Mucosa of descending colon (tissue), 3 donors: ENCODE measurements around the gene RAC3. TPM values are rescaled to one million over a fixed set of nuclear protein-coding genes. Genes with fewer than 3 reads are reported as not detected.
A peak's percentile ranks its signal among the peaks of the same experiment; 100 is the strongest.

Experiments used
- ATAC-seq: fragments of 200-7000 bp; cut with Tn5 transposase; one replicate; pipeline ENCODE4 v1.9.1; 2020; ENCODE audit warnings: mild to moderate bottlenecking, moderate library complexity
- DNase-seq, 3 donors: peaks; one replicate each; pipeline ENCODE4 v3.0.0-alpha.2; 2020
- H3K36me3 ChIP-seq: fragments of 200-600 bp; one replicate; pipeline ENCODE4 v1.8.0; 2021; ENCODE audit warnings: low read depth, mild to moderate bottlenecking
- H3K4me1 ChIP-seq: fragments of 200-600 bp; one replicate; pipeline ENCODE4 v1.8.0; 2021; ENCODE audit warnings: low read depth, mild to moderate bottlenecking
- H3K4me3 ChIP-seq: fragments of 200-600 bp; one replicate; pipeline ENCODE4 v1.8.0; 2021; ENCODE audit warnings: mild to moderate bottlenecking
- H3K9me3 ChIP-seq: fragments of 200-600 bp; one replicate; pipeline ENCODE4 v1.8.0; 2021; ENCODE audit warnings: mild to moderate bottlenecking
- CTCF ChIP-seq: fragments of 200-600 bp; IDR thresholded peaks from one replicate; pipeline ENCODE4 v1.8.0; 2022; ENCODE audit warnings: antibody characterized with exemption, mild to moderate bottlenecking
- intact Hi-C, 2 donors: fragments of 100-400 bp; cut with DNase I in 1 of 2; cut with micrococcal nuclease in 1 of 2; formaldehyde crosslinking; loops; one replicate each; pipeline versions ENCODE4 v1.11.0 to v1.11.1; 2022; cut with DNase I, micrococcal nuclease
- total RNA-seq, 3 donors: library from RNA; stranded (reverse); fragmentation: NEBNext Ultra II Directional in 2 of 3; extraction: Animal tissue kit (Norgen Biotek cat#: 25700) in 2 of 3; gene quantifications; one replicate each; pipeline versions ENCODE4 v1.2.1 to v1.2.4, GENCODE V29; 2021 to 2023
- donor health status: DM: no; HTN: no; CAD: no; lungs with moderate emphysema.
- donor health status: DM: no; HTN: no; CAD: no.
- donor health status: DM: no; HTN: yes; CAD: no.

The RAC3 gene
- total RNA-seq, 3 donors from 2014 or later, result 3.4 to 6.2 (median 4.2) TPM

- ATAC-seq, result no peak
- intact Hi-C loops, result no loop called here
- Histone ChIP-seq H3K9me3 (no peaks in the 10 kb centered on the region), H3K36me3 (no peaks in the 10 kb centered on the region), H3K4me1 (peaks cover 14% of the 10 kb centered on the region), H3K4me3 (no peak overlapping the region)
- DNase-seq, result peak in 1 of 3 donors; percentile 40
- no peak for TF ChIP-seq CTCF
Observed at GRCh38 chr17:81993729-81994592, 37.5 kb upstream of the RAC3 start.

- Histone ChIP-seq H3K4me1 (peaks cover 14% of the 10 kb centered on the region), H3K36me3 (no peaks in the 10 kb centered on the region), H3K4me3 (no peak overlapping the region), H3K9me3 (no peaks in the 10 kb centered on the region)
- intact Hi-C loops, result no loop called here
- peak in 1 of 3 donors; percentile 40 for DNase-seq
- ATAC-seq, result no peak
- TF ChIP-seq CTCF, result no peak
Observed at GRCh38 chr17:81994593-81995462, 36.6 kb upstream of the RAC3 start.

- DNase-seq (peak in 1 of 3 donors; percentile 36), ATAC-seq (no peak)
- H3K36me3 ChIP-seq, result no peaks in the 10 kb centered on the region
- no peak for TF ChIP-seq CTCF
- peaks cover 14% of the 10 kb centered on the region for H3K4me1 ChIP-seq
- no peak overlapping the region for H3K4me3 ChIP-seq
- intact Hi-C loops, result no loop called here
- no peaks in the 10 kb centered on the region for H3K9me3 ChIP-seq
Observed at GRCh38 chr17:81995463-81996231, 35.8 kb upstream of the RAC3 start.

GRCh38 chr17:81996232-81996756, 35.2 kb upstream of the RAC3 start:
- TF ChIP-seq CTCF, result no peak
- intact Hi-C loops, result no loop called here
- no peak for ATAC-seq
- Histone ChIP-seq H3K9me3 (no peaks in the 10 kb centered on the region), H3K4me1 (peaks cover 10% of the 10 kb centered on the region), H3K36me3 (no peaks in the 10 kb centered on the region), H3K4me3 (no peak overlapping the region)
- no peak for DNase-seq
